Lower leg skin (tissue), 3 donors: ENCODE results near the gene DNAH10.

Experiments used
- POLR2A ChIP-seq, 2 donors: fragments of 450-650 bp; IDR thresholded peaks; one replicate each; pipeline ENCODE4 v1.6.1; 2016 to 2017; ENCODE audit warnings: antibody characterized with exemption in 2 of 2, mild to moderate bottlenecking in 1 of 2, moderate library complexity in 1 of 2
- TF ChIP-seq, protein P1 (sequence below), 3 donors: fragments of 450-650 bp; IDR thresholded peaks; one replicate each; pipeline ENCODE4 v1.5.1; 2016; ENCODE audit warnings: antibody characterized with exemption in 3 of 3, mild to moderate bottlenecking in 3 of 3, moderate library complexity in 2 of 3

DNA sequence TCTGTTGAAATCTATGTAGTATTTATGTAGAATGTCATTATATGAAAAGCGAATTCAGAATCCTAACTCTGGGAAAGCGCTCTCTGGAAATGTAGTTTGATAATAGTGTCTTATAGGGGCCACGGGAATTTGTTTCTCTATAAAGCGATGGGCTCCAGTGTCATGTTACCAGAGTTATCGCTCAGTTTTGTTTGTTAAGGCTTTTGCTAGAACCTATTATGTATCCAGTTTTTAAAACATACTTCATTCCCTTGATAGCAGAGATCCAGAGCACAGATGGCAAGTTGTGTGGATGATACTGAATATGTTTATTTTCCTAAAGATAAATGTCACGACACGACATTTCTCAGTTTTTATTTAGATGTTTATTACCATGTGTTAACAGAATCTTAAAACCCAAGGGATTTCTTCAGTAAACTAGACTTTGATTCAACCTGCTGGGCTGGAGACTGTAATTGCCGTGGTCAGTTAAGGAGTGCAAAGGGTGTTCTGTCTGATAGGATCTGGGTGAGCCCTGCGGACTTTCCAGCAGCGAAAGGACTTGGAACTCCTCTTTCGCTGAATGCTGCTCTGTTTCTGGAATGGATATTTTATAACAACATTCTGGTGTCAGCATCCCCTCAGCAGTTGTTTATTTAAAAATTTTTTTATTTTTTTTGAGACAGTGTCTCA lies 1.7 kb upstream of the DNAH10 start:
- TF ChIP-seq, protein P1, sequence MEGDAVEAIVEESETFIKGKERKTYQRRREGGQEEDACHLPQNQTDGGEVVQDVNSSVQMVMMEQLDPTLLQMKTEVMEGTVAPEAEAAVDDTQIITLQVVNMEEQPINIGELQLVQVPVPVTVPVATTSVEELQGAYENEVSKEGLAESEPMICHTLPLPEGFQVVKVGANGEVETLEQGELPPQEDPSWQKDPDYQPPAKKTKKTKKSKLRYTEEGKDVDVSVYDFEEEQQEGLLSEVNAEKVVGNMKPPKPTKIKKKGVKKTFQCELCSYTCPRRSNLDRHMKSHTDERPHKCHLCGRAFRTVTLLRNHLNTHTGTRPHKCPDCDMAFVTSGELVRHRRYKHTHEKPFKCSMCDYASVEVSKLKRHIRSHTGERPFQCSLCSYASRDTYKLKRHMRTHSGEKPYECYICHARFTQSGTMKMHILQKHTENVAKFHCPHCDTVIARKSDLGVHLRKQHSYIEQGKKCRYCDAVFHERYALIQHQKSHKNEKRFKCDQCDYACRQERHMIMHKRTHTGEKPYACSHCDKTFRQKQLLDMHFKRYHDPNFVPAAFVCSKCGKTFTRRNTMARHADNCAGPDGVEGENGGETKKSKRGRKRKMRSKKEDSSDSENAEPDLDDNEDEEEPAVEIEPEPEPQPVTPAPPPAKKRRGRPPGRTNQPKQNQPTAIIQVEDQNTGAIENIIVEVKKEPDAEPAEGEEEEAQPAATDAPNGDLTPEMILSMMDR (IDR thresholded peaks at IDR 0.05), result no peak
- TF ChIP-seq POLR2A (IDR thresholded peaks at IDR 0.05), result no peak
